Ishikawa (cell line): ENCODE results near the gene RGS6.

Experiments used
- CEBPB ChIP-seq: IDR thresholded peaks from 2 replicates; pipeline ENCODE4 v1.6.1; 2012
- CREB1 ChIP-seq: IDR thresholded peaks from 2 replicates; pipeline ENCODE4 v1.6.1; 2012; ENCODE audit warnings: low read depth
- EGR1 ChIP-seq: IDR thresholded peaks from 2 replicates; pipeline ENCODE4 v1.6.1; 2012
- EP300 ChIP-seq: IDR thresholded peaks from 2 replicates; pipeline ENCODE4 v1.6.1; 2012; ENCODE audit warnings: borderline replicate concordance
- FOXM1 ChIP-seq: IDR thresholded peaks from 2 replicates; pipeline ENCODE4 v1.6.1; 2012; ENCODE audit warnings: low read depth, borderline replicate concordance
- MAX ChIP-seq: IDR thresholded peaks from 2 replicates; pipeline ENCODE4 v1.6.1; 2012
- NFIC ChIP-seq: IDR thresholded peaks from 2 replicates; pipeline ENCODE4 v1.6.1; 2012
- RAD21 ChIP-seq: IDR thresholded peaks from 2 replicates; pipeline ENCODE4 v1.6.1; 2012; ENCODE audit warnings: low read depth
- REST ChIP-seq: IDR thresholded peaks from 2 replicates; pipeline ENCODE4 v1.6.1; 2012; ENCODE audit warnings: low read depth, mild to moderate bottlenecking
- TAF1 ChIP-seq: IDR thresholded peaks from 2 replicates; pipeline ENCODE4 v1.6.1; 2012; ENCODE audit warnings: low read depth, mild to moderate bottlenecking
- TCF12 ChIP-seq: IDR thresholded peaks from 2 replicates; pipeline ENCODE4 v1.6.1; 2012; ENCODE audit warnings: low read depth
- TEAD4 ChIP-seq: IDR thresholded peaks from 2 replicates; pipeline ENCODE4 v1.6.1; 2012
- USF1 ChIP-seq: IDR thresholded peaks from 2 replicates; pipeline ENCODE4 v1.6.1; 2012
- YY1 ChIP-seq: IDR thresholded peaks from 2 replicates; pipeline ENCODE4 v1.6.1; 2012; ENCODE audit warnings: low read depth
- ZBTB7A ChIP-seq: IDR thresholded peaks from 2 replicates; pipeline ENCODE4 v1.6.1; 2012; ENCODE audit warnings: low read depth

Gene RGS6

GRCh38 chr14:72513965-72514659 is 581.9 kb downstream of the RGS6 start:
- TF ChIP-seq RAD21 (peak; percentile 86), CREB1 (no peak)

- TF ChIP-seq TEAD4, result no peak
- TF ChIP-seq REST, result no peak
- TF ChIP-seq RAD21, result no peak
- TF ChIP-seq TCF12, result no peak
- no peak for TF ChIP-seq EGR1
- TF ChIP-seq NFIC, result no peak
- TF ChIP-seq CEBPB, result no peak
- TF ChIP-seq USF1, result no peak
- TF ChIP-seq MAX, result no peak
- no peak for TF ChIP-seq EP300
Observed at GRCh38 chr14:72514660-72515025, 582.4 kb downstream of the RGS6 start.

GRCh38 chr14:72515779-72516770 is 583.8 kb downstream of the RGS6 start:
- no peak for TF ChIP-seq TAF1
- no peak for TF ChIP-seq CREB1
- no peak for TF ChIP-seq YY1
- TF ChIP-seq TEAD4, result no peak
- no peak for TF ChIP-seq EP300

GRCh38 chr14:72516936-72517700 is 584.9 kb downstream of the RGS6 start:
- TF ChIP-seq CREB1 (no peak), RAD21 (peak; percentile 95)

- no peak for TF ChIP-seq CREB1
- no peak for TF ChIP-seq ZBTB7A
- no peak for TF ChIP-seq CEBPB
- TF ChIP-seq EP300, result no peak
- TF ChIP-seq MAX, result no peak
- no peak for TF ChIP-seq TCF12
- TF ChIP-seq YY1, result no peak
- TF ChIP-seq REST, result no peak
- no peak for TF ChIP-seq EGR1
Observed at GRCh38 chr14:72517736-72518135, 585.5 kb downstream of the RGS6 start.

GRCh38 chr14:72518809-72519377 is 586.7 kb downstream of the RGS6 start:
- TF ChIP-seq EGR1 (no peak), TCF12 (no peak), CEBPB (no peak), REST (no peak), CREB1 (no peak), EP300 (no peak), NFIC (no peak), YY1 (no peak), TAF1 (no peak), FOXM1 (no peak), USF1 (no peak)
